HG03095 (cell line): Measurements from ENCODE around the gene INA.

ENCODE experiments used
- ATAC-seq: cut with Tn5 transposase; IDR thresholded peaks from one replicate; pipeline ENCODE4 v1.9.1; 2021; ENCODE audit warnings: moderate library complexity; ENCODE audit not compliant: unreplicated experiment

INA gene

DNA sequence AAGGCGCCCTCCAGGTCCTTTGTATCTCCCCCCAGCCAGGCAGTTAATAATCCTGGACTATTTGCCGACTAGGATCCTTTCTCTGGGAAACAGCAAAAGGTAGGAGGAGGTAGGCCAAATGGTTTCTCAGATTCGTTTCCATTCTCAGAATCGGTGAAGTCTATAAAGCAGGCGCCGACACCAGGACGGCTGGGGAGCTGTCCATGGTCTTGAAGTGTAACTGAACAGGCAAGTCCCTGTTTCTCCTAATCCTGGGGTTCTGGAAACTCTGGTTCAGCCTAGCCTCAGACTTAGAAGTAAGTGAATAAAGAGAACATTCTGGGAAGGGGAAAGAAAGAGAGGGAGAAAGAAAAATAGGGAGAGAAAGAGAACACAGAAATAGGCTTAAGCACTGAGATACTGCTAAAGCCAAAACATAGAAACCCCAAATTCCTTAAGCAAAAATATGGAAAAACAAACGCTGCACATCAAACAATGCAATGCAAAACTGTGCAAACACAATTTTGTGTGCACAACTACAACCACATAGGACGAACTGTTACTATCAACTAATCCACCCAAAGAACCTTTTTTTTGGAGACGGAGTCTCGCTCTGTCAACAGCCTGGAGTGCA lies 11.1 kb upstream of the INA start:
- ATAC-seq, result no peak

DNA sequence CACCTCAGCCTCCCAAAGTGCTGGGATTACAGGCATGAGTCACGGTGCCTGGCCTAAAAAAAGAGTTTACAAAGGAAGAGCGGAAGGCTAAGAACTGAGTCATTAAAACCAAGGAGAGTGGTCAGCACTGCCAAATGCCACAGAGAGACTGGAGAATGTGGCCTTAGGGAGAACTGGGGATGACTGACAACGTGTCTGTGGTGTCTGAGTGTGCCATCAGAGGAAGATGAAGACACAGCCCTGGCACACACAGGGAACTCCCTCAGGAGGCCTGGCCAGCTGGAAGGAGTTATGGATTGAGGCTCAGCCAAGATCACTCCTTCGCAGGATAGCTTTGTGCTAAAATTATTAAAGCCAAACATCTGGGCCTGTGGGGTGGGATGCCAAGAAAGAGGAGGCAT lies 3.9 kb upstream of the INA start:
- no peak for ATAC-seq

DNA sequence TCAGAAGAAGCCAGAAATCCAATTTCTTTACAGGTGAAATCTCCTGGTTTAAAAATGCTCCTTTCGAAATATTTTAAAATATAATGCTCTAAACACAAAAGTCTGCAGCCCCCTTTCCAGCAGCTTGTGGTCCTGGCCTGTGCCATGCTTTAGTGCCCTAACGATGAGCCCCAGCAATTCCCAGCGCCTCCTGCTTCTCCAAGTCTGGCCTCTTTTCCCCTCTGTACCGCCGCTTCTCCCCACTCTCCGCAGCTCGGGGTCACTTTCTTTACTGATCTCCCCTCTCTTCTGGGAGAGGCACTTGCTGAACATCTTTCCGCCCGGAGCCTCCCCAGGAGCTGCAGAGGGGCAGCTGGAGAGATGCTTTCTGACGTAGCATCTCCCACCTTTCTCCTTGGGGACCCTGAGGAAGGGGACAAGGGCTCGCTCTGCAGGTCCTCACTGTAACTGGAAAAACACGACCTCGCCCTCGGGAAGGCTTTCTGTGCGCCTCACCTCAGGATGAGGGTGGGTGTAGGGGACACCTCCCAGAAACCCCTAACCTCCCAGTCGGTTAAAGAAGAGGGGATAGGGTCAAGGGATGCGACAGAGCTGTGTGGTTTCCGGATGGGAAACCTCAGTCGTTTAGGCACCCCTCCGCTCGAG lies 565 bp upstream of the INA start:
- ATAC-seq, result no peak

DNA sequence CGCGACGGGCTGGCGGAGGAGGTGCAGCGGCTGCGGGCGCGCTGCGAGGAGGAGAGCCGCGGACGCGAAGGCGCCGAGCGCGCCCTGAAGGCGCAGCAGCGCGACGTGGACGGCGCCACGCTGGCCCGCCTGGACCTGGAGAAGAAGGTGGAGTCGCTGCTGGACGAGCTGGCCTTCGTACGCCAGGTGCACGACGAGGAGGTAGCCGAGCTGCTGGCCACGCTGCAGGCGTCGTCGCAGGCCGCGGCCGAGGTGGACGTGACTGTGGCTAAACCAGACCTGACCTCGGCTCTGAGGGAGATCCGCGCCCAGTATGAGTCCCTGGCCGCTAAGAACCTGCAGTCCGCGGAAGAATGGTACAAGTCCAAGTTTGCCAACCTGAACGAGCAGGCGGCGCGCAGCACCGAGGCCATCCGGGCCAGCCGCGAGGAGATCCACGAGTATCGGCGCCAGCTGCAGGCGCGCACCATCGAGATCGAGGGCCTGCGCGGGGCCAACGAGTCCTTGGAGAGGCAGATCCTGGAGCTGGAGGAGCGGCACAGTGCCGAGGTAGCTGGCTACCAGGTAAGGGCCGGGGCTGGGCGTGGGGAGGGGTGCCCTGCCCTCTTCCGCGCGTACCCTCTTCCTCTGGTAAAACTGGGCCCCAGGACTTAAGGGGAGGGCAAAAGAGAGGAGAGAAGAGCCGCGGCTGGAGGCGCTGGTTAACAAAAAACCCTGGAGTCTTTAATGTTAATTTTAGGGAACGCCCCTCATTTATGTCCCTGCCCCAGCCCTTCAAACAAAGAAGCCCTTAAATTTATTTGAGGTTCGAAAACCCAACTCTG lies 987 bp downstream of the INA start:
- no peak for ATAC-seq

DNA sequence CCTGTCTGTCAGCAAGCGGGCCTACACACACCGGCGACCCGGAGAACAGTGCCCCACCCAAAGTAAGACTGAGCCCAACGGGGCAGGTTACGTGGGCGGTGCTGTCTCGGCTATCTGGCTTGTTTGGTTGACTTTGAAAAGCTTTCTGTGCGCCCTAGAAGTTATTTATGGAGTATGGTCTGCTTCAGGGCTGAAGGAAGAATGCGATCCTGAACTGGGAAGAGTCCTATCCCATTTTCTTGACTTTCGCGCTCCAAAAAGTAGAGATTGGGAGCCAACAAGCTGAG lies 1.5 kb downstream of the INA start:
- no peak for ATAC-seq

DNA sequence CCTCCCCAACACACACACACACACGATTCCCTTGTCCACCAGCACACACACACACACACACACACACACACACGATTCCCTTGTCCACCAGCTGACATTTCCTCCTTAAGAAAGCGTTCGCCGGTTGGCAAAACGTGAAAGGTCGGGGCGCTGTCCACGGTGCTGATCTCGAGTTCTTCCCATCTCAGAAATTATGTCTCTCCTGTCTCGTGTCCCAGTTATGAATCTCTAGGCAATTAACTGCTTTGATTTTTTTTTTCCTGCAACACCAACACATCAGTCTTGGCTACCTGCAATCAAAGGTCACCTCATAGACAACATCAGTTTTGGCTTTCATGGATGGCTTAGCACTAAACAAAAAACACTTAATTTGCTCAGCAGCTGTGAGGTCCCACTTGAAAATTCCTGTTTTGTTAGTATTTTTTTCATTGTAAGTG lies 1.9 kb downstream of the INA start:
- ATAC-seq, result no peak

DNA sequence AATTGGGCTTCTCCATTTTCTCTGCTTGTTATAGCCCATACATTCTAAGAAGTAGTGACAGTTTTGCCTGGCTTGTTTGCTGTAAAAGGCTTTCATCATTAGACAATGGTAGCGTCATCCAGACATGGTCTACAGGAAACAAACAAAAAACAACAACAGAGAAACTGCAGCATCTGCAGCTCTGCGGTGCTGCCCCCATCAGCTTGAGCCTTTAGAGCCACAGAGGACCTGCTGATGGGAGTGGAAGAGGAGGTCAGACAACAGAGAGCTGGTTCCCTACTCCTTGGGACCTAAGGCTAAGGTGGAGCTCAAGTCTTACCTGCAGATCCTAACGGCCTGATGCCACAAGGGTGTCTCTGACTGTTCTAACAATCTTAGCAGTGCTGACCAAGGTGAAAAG lies 3.1 kb downstream of the INA start:
- ATAC-seq, result no peak

DNA sequence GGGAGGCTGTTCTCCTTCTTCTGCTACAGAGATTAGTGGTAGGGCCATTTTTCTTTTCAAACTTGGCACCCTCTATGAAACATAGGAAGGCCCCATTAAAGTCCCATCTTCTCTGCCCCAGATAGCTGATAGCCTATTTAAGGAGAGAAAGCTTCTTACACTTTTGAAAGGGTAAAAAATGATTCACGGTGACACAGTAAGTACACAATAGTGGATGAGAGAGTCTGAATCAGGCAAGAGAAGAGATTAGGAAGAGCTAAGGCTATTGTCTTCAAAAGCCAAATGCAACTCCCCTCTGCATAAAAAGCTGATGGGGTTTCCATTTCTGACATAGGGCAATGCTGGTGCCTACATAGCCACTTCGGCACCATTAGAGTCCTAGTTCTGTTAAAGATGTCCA lies 3.6 kb downstream of the INA start:
- no peak for ATAC-seq

DNA sequence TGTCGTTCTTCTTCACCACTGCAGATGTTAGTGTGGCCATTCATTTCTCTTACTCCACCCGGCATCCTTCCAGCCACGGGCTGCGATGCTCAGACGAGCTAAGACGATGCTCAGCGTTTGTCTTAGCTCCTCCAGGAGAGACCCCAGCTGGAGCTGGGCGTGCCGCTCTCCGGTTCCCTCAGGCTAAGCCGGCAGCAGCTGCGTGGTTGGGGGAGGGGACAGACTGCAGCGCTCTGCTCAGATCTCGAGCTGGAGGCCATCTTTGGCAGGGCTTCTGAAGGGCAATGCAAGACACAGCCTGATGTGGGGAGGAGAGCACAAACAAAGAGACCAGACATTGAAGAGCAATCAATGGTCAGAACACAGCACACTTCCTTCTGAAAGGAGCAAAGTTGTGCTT lies 4.8 kb downstream of the INA start:
- no peak for ATAC-seq

DNA sequence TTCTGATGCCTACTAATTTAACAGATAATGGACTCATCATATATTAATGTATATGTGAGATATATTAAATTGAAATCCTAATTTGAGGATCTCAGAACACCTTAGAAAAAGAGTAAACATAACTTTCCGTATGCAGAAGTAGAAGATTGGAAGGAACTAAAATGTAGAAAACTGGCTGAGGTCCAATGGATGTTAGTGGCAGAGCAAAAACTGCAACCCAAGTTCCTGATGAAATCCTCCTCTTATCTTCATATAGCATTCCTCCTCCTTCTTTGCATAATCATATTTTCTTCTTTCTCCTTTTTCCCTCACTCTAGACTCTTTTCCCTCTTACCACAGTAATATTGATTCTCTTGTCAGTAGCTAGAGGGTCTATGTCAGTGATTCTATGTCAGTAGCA lies 6.0 kb downstream of the INA start:
- no peak for ATAC-seq

DNA sequence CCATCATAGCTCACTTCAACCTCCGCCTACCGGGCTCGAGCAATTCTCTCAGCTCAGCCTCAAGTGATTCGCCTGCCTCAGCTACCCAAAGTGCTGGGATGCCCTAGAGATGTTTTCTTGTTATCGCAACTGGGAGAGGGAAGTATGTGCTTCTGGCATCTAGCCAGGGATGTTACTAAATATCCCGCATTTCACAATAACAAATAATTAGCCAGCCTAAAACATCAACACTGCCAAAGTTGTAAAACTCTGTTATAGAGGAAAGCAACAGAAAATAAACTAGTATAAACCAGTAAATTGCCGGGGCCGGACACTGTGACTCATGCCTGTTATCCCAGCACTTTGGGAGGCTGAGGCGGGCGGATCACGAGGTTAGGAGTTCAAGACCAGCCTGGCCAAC lies 7.2 kb downstream of the INA start:
- no peak for ATAC-seq

DNA sequence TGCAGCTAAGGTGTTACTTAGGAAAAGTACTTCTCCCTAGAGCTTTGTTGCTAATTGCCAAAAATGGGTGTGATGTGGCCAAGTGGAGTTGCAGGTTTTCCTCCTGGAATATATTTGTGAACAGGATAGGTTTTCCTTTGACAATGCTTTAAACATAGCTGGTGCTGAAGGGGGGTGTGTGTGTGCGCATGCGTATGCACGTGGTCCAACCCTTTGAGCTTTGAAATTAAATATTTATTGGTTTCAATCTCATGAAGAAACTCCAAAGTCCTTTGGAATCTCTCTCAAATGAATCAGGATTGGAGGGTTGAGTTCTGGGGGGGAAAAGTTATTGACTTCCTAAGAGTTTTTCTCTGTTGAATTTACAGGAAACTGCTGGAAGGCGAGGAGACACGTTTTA lies 11.1 kb downstream of the INA start:
- no peak for ATAC-seq

DNA sequence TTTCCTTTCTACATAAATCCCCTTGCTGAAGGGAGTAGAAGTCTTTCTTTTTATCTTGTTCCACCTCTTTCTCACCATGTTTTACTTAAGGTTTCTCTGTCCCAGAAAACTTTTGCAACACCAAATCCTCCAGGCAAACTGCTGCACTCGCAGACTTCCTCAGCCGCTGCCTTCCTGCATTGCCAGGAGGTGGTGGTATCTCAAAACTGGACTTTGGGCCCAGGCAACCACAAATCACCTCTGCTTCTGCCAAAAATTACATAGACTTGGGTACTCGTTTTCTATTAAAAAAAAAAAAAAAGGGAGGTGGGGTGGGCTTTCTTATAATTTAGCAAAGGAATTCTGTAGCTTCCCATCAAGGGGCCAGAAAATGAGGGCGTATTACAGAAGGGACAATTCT lies 14.7 kb downstream of the INA start:
- ATAC-seq, result no peak

DNA sequence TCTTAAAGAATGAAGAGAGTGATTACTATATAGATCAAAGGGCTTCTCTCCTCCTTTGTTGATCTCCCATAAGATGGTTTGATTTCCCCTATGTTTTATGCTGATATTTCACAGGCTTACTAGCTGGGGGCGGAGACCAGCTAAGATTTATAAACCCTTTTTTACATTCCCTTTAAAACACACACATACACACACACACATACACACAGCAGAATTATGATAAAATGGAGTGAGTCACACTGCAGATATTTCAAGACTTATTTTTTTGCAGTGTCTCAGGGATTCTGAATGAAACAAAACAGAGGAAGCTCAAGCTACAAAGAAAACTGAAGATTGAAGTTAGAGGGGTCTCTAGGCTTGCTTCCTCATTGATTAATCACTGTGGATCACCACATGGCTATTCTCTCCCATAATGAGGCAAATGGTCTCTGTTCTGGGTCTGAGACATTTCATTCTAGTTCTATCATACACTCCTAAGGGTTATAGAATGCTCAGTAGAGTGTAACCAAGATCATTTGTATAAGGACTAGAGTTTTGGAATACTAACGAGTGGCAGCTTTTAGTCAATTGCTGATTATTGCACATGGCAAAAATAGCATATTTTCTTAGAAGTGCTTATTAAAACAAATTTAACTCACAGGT lies 18.6 kb downstream of the INA start:
- no peak for ATAC-seq

DNA sequence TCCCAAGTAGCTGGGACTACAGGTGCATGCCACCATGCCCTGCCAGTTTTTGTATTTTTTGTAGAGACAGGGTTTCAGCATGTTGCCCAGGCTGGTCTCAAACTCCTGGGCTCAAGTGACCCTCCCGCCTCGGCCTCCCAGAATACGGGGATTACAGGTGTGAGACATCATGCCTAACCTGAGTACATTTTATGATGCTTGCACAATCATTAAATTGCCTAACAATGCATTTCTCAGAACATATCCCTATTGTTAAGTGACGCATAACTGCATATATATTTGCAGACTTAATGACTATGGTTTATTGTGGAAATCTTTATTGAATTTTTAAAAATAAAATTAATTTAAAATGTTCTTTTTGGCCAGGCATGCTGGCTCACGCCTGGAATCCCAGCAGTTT lies 30.7 kb downstream of the INA start:
- ATAC-seq, result no peak

DNA sequence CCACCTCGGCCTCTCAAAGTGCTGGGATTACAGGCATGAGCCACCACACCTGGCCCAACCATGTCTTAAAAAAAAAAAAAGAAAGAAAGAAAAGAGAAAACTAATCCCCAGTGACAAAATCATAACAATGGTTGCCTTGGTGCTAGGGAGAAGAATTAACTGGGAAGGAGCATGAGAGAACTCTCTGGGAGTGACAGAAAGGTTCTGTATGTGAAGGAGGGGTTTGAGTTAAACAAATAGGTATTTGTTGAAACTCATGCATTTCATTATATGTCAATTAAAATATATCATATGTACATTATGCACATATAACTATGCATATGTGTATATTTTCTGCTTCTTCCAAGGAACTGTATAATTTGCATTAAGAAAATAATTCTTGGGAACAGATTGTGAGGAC lies 33.3 kb downstream of the INA start:
- ATAC-seq, result no peak

DNA sequence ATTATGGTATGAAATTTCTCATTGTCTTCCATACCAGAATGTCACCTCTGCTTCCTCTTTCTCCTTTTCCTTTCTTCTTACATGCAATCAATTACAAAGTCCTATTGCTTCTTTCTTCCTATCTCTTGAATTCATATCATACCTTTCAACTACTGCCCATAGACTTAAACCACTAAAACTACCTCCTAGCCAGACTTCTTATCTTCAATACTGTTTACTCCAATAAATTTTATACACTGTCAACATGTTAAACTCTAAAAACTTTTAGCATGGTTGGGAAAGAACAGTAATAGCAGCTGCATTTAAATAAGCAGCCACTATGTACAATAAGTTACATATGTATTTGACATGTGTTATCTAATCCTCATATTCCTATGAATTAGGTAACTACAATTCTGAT lies 39.1 kb downstream of the INA start:
- ATAC-seq, result no peak

DNA sequence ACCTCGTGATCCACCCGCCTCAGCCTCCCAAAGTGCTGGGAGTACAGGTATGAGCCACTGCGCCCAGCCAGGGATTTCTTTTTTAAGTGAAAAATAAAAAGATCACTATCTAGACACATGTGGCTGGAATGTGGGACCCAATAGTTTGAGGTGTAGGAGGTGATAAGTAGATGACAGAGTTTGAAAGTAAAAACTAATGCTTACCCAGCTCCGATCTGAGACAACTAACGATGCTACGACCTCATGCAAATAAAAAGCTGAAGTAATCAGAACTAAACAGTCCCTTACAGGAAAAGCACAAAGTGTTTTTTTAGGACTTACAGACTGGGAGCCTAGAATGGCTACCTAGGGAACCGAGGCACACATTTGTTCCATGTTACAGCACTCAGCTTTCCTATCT lies 51.0 kb downstream of the INA start:
- no peak for ATAC-seq

DNA sequence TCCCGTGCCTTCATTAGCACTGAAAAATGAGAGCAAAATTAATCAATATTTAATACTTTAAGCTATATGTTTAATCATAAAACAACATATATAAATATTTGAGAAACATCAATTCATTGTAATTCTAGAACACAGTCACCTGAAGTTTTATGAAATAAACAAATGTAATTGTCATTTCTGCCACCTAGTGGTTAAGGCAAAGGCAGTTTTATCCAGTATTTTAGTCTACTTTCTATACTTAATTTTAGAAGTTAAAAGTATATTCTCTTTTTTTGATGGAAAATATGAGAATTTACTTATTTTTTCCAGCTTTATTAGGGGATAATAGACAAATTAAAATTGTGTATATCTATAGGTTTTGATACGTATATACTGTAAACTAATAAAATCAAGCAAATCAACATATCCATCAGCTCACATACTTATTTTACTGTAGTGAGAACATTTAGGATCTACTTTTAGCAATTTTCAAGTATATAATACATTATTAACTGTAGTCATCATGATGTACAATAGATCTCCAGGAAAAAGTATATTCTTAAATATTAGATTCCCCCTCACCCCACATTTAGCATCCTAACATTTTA lies 57.1 kb downstream of the INA start:
- ATAC-seq, result no peak

DNA sequence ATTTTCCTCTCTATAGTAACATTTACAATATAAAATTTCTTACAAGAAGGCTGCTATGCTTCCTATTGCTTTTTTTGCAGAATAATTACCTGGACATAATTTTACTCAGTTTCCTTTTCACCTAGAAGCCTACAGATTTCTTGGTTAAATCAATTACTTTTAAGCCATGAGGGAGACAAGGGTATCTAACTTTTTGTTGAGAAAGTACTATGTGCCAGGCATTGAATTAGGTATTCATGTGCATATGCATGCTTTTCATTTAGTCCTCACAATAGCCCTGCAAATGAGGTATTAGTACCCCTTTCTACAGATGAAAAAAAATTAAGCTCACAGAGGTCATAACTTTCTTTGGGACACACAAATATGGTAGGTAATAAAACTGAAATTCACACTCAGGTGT lies 57.6 kb downstream of the INA start:
- ATAC-seq, result no peak

DNA sequence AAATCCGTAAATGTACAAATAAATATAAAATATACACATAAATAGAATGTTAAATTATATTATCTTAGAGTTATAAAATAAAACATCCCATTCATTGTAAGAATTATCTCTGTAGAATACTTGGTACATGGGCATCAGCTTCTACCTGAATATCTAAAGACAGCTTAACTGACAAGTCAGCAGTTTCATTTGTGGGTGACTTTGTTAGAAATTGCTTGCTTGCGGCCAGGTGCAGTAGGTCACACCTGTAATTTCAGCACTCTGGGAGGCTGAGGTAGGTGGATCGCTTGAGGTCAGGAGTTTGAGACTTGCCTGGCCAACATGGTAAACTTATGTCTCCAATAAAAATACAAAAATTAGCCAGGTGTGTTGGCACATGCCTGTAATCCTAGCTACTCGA lies 59.4 kb downstream of the INA start:
- no peak for ATAC-seq
